ENCODE data around the gene TFF2.

Gene TFF2

GRCh38 chr21:42343101-42343500 lies 7.7 kb downstream of the TFF2 start:
- no peak for DNase-seq
- H3K36me3 ChIP-seq (replicated peaks), result no peaks in the 10 kb centered on the region
- in situ Hi-C loops (cut with HindIII; ENCODE audit: low pct_ligation_motif_present, low sequenced_read_pairs), result no loop called here
- TF ChIP-seq CTCF (IDR thresholded peaks at IDR 0.05; ENCODE audit: low read depth, low read length, missing control alignments), result no peak
- no peak overlapping the region for H3K27ac ChIP-seq
- no peak overlapping the region for H3K4me3 ChIP-seq (ENCODE audit: low read depth, low read length)
- no peaks in the 10 kb centered on the region for H3K27me3 ChIP-seq (replicated peaks)

- H3K27me3 ChIP-seq (replicated peaks), result no peaks in the 10 kb centered on the region
- TF ChIP-seq CTCF (IDR thresholded peaks at IDR 0.05; ENCODE audit: low read depth, low read length, missing control alignments), result no peak
- in situ Hi-C loops (cut with HindIII; ENCODE audit: low pct_ligation_motif_present, low sequenced_read_pairs), result no loop called here
Observed at GRCh38 chr21:42341776-42342542, 8.8 kb downstream of the TFF2 start.

GRCh38 chr21:42340187-42341050 lies 10.4 kb downstream of the TFF2 start:
- Histone ChIP-seq H3K27ac (no peak overlapping the region), H3K4me3 (ENCODE audit: low read depth, low read length) (no peak overlapping the region), H3K27me3 (replicated peaks) (peaks cover 4% of the 10 kb centered on the region), H3K36me3 (replicated peaks) (no peaks in the 10 kb centered on the region)
- in situ Hi-C loops (cut with HindIII; ENCODE audit: low pct_ligation_motif_present, low sequenced_read_pairs), result no loop called here
- DNase-seq, result no peak
- no peak for TF ChIP-seq CTCF (IDR thresholded peaks at IDR 0.05; ENCODE audit: low read depth, low read length, missing control alignments)

More at GRCh38 chr21:42341776-42342542, 8.8 kb downstream of the TFF2 start:
- DNase-seq, result no peak
- H3K36me3 ChIP-seq (replicated peaks), result no peaks in the 10 kb centered on the region
- H3K4me3 ChIP-seq (ENCODE audit: low read depth, low read length), result no peak overlapping the region
- no peak overlapping the region for H3K27ac ChIP-seq

GRCh38 chr21:42338729-42339715 lies 11.8 kb downstream of the TFF2 start:
- Histone ChIP-seq H3K27ac (no peak overlapping the region), H3K36me3 (replicated peaks) (no peaks in the 10 kb centered on the region), H3K4me3 (ENCODE audit: low read depth, low read length) (no peak overlapping the region), H3K27me3 (replicated peaks) (peaks cover 5% of the 10 kb centered on the region)
- in situ Hi-C loops (cut with HindIII; ENCODE audit: low pct_ligation_motif_present, low sequenced_read_pairs), result no loop called here
- DNase-seq, result no peak
- TF ChIP-seq CTCF (IDR thresholded peaks at IDR 0.05; ENCODE audit: low read depth, low read length, missing control alignments), result no peak

Data from brain microvascular endothelial cell (primary cell).